WI38 (cell line): ENCODE data around the gene NDN.

Experiments used
- H3K4me3 ChIP-seq: 2 replicates; pipeline ENCODE4 v1.5.1; 2011; ENCODE audit warnings: low read depth, mild to moderate bottlenecking, control low read depth, low read length
- CTCF ChIP-seq: IDR thresholded peaks from 2 replicates; pipeline ENCODE4 v1.5.1; 2012; ENCODE audit warnings: low read depth, mild to moderate bottlenecking, control low read depth, low read length

The NDN gene

GRCh38 chr15:23647421-23648370, 39.4 kb downstream of the NDN start, which contains the start of gene MAGEL2:
MAGEL2 (minus strand) TSS chr15:23647867; CDS start chr15:23647742, 125 bp downstream.
- no peak for TF ChIP-seq CTCF
- H3K4me3 ChIP-seq: peak within 1 kb of the TSS; percentile 24; the same call in 1 of the 2 replicates

DNA sequence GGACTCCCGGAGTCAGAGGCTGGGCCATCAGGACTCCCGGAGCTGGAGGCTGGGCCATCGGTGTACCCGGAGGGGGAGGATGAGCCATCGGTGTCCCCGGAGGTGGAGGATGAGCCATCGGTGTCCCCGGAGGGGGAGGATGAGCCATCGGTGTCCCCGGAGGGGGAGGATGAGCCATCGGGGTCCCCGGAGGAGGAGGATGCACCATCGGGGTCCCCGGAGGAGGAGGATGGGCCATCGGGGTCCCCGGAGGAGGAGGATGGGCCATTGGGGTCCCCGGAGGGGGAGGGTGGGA, 40.2 kb downstream of the NDN start:
- TF ChIP-seq CTCF: no peak
- no peak overlapping the region for H3K4me3 ChIP-seq

GRCh38 chr15:23646165-23647000, 40.7 kb downstream of the NDN start:
- H3K4me3 ChIP-seq: no peak overlapping the region
- TF ChIP-seq CTCF: no peak

GRCh38 chr15:23645371-23646164, 41.5 kb downstream of the NDN start:
- no peak for TF ChIP-seq CTCF
- H3K4me3 ChIP-seq: no peak overlapping the region

DNA sequence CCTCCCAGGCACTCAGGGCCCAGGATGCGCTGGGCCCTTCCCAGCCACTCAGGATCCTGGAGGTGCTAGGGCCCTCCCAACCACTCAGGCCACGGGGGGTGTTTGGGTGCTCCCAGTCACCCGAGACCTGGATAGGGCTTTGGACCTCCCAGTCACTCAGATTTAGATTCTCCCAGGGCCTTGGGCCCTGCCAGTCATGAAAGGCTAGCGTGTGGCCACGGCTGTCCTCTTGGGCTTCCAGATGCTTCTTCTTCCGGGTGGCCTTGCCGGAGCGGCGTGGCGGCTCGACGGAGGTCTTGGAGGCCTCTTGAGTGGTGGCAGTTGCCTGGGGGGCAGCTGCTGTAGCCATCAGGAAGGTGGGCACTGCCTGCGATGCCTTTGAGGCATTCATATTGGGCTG, 42.3 kb downstream of the NDN start:
- no peak for TF ChIP-seq CTCF
- no peak overlapping the region for H3K4me3 ChIP-seq

DNA sequence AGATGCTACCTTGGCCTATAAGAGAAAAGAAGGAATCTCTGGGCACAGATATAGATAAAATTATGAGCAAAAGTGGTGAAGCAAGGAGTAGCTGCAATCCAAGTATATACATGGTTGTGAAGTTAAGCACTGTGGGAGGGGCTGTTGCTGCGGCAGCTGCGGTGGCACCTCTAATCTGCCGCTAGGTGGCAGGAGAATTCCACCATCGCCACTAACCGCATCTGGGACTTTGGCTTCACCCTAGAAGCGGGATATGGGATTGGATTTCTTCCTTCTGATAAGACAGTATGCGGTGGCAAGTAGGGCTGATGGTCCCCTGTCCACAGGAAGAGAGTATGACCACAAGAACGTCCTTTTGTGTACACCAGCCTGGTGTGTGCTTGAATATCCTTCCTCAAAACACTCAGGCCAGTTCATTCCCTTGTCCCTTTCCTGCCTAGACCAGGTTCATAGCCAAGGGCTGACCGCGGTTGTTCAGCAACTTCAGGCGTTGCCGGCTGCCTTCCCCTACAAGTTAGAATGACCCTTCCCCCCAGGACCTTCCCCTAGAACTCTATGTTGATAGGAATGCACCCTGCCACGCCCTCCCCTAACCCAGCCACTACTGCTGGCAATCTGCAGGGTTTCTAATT, 44.6 kb downstream of the NDN start:
- H3K4me3 ChIP-seq: no peak overlapping the region

More for the DNA sequence above, 44.6 kb downstream of the NDN start:
- peak; percentile 56 for TF ChIP-seq CTCF
